Calu3 (cell line): ENCODE measurements around the gene GFM1. TPM values are rescaled to one million over a fixed set of nuclear protein-coding genes. Genes with fewer than 3 reads are reported as not detected.
A peak's percentile ranks its signal among the peaks of the same experiment; 100 is the strongest.

ENCODE experiments used
- BruUV-seq: library from RNA; stranded (reverse); fragments of 400-500 nt; replicated peaks from 2 replicates; lab custom pipeline; 2021; lab: Mats Ljungman, UMichigan
- CTCF ChIA-PET: fragments of 300-600 bp; sonication (Branson Sonifier 250); formaldehyde crosslinking; loops from one replicate; lab custom pipeline; 2022; ENCODE audit warnings: antibody characterized with exemption; lab: Charles Lee
- DNase-seq: peaks from one replicate; pipeline ENCODE4 v3.0.0; 2022
- H3K27ac Mint-ChIP-seq: one replicate; pipeline ENCODE4 v1.8.0; 2022; ENCODE audit warnings: mixed read lengths; ENCODE audit not compliant: unreplicated experiment
- H3K27me3 Mint-ChIP-seq: one replicate; pipeline ENCODE4 v1.8.0; 2022; ENCODE audit warnings: mixed read lengths; ENCODE audit not compliant: unreplicated experiment
- H3K36me3 Mint-ChIP-seq: one replicate; pipeline ENCODE4 v1.8.0; 2022; ENCODE audit warnings: mild to moderate bottlenecking, moderate library complexity, mixed read lengths; ENCODE audit not compliant: insufficient read depth, unreplicated experiment
- H3K4me1 Mint-ChIP-seq: one replicate; pipeline ENCODE4 v1.8.0; 2022; ENCODE audit warnings: mild to moderate bottlenecking, low read depth, mixed read lengths; ENCODE audit not compliant: unreplicated experiment
- H3K4me3 Mint-ChIP-seq: one replicate; pipeline ENCODE4 v1.8.0; 2022; ENCODE audit warnings: mild to moderate bottlenecking, low read depth, moderate library complexity, mixed read lengths; ENCODE audit not compliant: unreplicated experiment
- H3K9me3 Mint-ChIP-seq: one replicate; pipeline ENCODE4 v1.8.0; 2022; ENCODE audit warnings: low read depth, mixed read lengths; ENCODE audit not compliant: unreplicated experiment
- intact Hi-C: fragments of 100-400 bp; cut with micrococcal nuclease; formaldehyde crosslinking; loops from one replicate; pipeline ENCODE4 v1.10.0; 2022; ENCODE audit not compliant: unreplicated experiment
- total RNA-seq: library from RNA; stranded (reverse); gene quantifications from 2 replicates; pipeline ENCODE4 v1.2.3, GENCODE V29; 2022
- TF ChIP-seq, protein P1 (sequence below): fragments of 200-600 bp; IDR thresholded peaks from one replicate; pipeline ENCODE4 v1.8.0; 2022; ENCODE audit warnings: antibody characterized with exemption; ENCODE audit not compliant: unreplicated experiment

The GFM1 gene
- total RNA-seq, 1 experiment from 2014 or later: 77.9 TPM

DNA sequence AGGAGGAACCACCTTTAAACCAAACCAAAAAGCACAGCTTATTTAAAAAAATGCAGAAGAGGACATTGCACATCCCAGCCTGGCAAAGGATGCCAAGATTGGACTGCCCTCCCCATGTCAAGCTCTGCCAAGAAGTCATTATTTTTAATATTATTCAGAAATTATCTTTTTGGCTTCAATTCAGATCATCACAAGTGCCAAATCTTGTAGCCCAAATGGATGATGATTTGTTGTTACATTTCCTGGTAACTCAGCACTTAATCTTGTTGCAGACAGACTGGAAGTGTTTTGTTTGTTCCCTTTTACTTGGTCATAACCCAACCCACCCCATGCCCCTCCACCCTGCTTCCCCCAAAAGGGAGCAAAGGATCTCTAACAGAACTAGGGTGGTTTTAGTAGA, 56.2 kb downstream of the GFM1 start:
- no peaks in the 10 kb centered on the region for H3K27me3 Mint-ChIP-seq
- no TSS peak for BruUV-seq
- no peak for DNase-seq
- intact Hi-C loops: no loop called here
- peak overlapping the region; percentile 14 for H3K27ac Mint-ChIP-seq
- peaks cover 12% of the 10 kb centered on the region for H3K4me1 Mint-ChIP-seq
- peaks cover 83% of the 10 kb centered on the region for H3K36me3 Mint-ChIP-seq
- no peak overlapping the region for H3K4me3 Mint-ChIP-seq
- no peaks in the 10 kb centered on the region for H3K9me3 Mint-ChIP-seq
- TF ChIP-seq, protein P1, sequence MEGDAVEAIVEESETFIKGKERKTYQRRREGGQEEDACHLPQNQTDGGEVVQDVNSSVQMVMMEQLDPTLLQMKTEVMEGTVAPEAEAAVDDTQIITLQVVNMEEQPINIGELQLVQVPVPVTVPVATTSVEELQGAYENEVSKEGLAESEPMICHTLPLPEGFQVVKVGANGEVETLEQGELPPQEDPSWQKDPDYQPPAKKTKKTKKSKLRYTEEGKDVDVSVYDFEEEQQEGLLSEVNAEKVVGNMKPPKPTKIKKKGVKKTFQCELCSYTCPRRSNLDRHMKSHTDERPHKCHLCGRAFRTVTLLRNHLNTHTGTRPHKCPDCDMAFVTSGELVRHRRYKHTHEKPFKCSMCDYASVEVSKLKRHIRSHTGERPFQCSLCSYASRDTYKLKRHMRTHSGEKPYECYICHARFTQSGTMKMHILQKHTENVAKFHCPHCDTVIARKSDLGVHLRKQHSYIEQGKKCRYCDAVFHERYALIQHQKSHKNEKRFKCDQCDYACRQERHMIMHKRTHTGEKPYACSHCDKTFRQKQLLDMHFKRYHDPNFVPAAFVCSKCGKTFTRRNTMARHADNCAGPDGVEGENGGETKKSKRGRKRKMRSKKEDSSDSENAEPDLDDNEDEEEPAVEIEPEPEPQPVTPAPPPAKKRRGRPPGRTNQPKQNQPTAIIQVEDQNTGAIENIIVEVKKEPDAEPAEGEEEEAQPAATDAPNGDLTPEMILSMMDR: no peak
- CTCF ChIA-PET: interaction anchor here (0.7 kb wide), 1 partner anchor 29 kb away, joined by 3 read pairs; no protein-coding TSS in a partner anchor

DNA sequence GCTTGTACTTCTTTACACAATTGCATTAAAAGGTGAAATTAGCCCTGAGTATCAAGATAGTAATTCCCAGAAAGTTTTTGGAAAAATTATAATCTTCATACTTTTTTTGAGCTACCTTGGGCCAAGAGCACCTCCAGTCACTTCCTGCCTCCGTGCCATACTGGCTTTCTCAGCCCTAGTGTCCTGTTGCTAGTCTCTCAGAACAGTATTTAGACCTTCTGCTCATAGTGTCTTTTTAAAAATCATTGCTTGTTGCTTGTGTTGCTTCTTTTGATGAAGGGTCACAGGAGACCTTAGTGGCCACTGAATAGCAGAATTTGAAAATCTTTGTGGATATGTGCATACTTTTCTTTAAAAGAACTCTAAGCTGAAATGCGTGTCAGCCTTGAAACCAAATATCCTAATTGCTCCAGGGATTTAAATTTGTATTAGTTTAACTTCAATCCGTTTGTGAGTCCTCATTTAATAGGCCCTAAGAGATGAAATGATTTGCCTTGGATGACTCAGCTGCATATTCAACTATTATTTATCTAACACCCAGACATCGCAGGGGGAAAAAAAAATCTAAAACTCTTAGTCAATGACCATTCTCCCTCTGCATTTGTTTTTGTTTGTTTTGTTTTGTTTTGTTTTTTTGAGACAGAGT, 57.2 kb downstream of the GFM1 start:
- H3K27ac Mint-ChIP-seq: peak overlapping the region; percentile 14
- peaks cover 12% of the 10 kb centered on the region for H3K4me1 Mint-ChIP-seq
- TF ChIP-seq, protein P1: no peak
- H3K27me3 Mint-ChIP-seq: no peaks in the 10 kb centered on the region
- no peak overlapping the region for H3K4me3 Mint-ChIP-seq
- BruUV-seq: no TSS peak
- CTCF ChIA-PET: interaction anchor here (0.7 to 1.1 kb wide), 2 partner anchors 15 to 88 kb away, joined by 3 to 4 read pairs; no protein-coding TSS in a partner anchor
- no peak for DNase-seq
- intact Hi-C loops: no loop called here
- H3K36me3 Mint-ChIP-seq: peaks cover 88% of the 10 kb centered on the region
- no peaks in the 10 kb centered on the region for H3K9me3 Mint-ChIP-seq

DNA sequence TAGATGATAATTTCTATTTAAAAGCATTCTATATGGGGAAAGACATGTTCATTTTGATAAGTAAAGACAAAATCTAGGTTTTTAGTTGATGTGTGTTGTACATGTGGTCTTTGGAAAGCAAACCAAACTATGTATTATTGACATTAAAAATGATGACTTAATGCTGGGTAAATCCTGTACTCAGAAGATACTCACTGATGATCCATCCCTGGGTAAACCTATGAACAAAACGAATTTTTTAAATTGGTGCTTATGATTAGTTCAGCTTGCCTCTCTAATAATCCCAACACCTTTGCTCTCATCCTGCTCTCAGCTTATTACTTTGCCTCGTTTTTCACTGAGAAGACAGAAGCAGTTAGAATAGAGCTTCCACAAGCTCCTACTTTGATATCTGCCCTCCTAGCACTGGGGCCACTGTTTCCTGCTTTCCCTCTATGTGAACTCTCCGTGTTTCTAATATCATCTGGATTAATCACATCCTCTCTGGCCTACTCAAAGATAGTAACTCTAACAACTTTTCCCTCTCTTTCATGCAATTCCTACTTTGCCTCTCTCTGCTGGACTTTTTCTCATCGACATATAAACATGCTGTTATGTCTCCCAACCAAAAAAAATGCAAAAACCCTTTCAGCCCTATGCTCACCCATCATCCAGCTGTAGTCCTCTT, 58.6 kb downstream of the GFM1 start:
- Mint-ChIP-seq H3K27ac (peak overlapping the region; percentile 8), H3K27me3 (no peaks in the 10 kb centered on the region), H3K9me3 (no peaks in the 10 kb centered on the region), H3K4me1 (peaks cover 12% of the 10 kb centered on the region), H3K36me3 (peaks cover 91% of the 10 kb centered on the region), H3K4me3 (no peak overlapping the region)
- DNase-seq: no peak
- TF ChIP-seq, protein P1: no peak
- intact Hi-C loops: no loop called here
- CTCF ChIA-PET: interaction anchor here (1.1 kb wide), 1 partner anchor 10 kb away, joined by 3 read pairs; no protein-coding TSS in a partner anchor
- no TSS peak for BruUV-seq

DNA sequence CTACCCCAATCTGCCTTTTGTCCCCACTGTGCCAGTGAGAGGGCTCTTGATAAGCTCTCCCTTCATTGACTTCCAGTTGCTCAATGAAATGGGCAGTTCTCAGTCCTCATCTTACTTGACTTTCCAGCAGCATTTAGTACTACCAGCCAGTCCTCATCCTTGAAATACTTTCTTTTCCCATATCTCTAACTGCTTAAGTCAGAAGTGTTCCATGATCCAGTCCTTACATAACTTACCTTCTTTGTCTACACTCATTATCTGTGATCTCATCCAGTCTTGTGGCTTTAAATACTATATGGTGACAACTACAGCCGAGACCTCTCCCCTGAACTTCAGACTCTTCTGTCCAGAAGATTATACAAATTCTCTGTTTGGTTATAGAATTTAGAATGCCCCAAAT, 59.2 kb downstream of the GFM1 start:
- DNase-seq: no peak
- CTCF ChIA-PET: interaction anchor here (1.1 kb wide), 1 partner anchor 10 kb away, joined by 3 read pairs; no protein-coding TSS in a partner anchor
- no TSS peak for BruUV-seq
- Mint-ChIP-seq H3K36me3 (peaks cover 91% of the 10 kb centered on the region), H3K4me1 (peaks cover 12% of the 10 kb centered on the region), H3K27ac (peak overlapping the region; percentile 8), H3K4me3 (no peak overlapping the region), H3K9me3 (no peaks in the 10 kb centered on the region), H3K27me3 (no peaks in the 10 kb centered on the region)
- TF ChIP-seq, protein P1: no peak
- intact Hi-C loops: no loop called here
